OCI-LY3 (cell line): Measurements from ENCODE around the gene ZNF662.

Experiments
- EZH2phosphoT487 ChIP-seq: fragments of 200-600 bp; shearing (Covaris generic); IDR thresholded peaks from 2 replicates; pipeline ENCODE4 v1.6.1; 2018; ENCODE audit warnings: antibody characterized with exemption, mixed run types, low read depth
- TF ChIP-seq, protein P1 (sequence below): fragments of 200-600, 300-600 bp; sonication (generic); IDR thresholded peaks from 2 replicates; pipeline ENCODE4 v1.5.1; 2014; ENCODE audit warnings: antibody characterized with exemption, low read length, low read depth

DNA sequence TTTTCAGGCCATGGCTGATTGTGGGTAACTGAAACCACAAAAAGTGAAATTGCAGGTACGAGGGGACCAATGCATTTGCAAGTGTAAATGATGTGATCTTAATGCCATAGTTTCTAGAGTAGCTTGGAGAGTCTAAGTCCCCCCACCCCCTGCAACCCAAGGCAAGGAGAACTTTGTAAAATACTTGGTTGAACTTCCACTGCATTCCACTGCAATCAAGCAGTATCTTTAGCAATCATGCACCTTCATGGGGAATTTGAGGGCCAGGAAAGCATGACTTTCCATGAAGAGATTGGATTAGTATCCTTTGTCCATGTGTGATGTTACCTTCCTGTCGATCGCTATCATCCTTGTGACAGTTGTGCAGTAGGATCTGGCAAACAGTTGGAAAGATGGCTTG lies 18.9 kb upstream of the ZNF662 start:
- TF ChIP-seq, protein P1, sequence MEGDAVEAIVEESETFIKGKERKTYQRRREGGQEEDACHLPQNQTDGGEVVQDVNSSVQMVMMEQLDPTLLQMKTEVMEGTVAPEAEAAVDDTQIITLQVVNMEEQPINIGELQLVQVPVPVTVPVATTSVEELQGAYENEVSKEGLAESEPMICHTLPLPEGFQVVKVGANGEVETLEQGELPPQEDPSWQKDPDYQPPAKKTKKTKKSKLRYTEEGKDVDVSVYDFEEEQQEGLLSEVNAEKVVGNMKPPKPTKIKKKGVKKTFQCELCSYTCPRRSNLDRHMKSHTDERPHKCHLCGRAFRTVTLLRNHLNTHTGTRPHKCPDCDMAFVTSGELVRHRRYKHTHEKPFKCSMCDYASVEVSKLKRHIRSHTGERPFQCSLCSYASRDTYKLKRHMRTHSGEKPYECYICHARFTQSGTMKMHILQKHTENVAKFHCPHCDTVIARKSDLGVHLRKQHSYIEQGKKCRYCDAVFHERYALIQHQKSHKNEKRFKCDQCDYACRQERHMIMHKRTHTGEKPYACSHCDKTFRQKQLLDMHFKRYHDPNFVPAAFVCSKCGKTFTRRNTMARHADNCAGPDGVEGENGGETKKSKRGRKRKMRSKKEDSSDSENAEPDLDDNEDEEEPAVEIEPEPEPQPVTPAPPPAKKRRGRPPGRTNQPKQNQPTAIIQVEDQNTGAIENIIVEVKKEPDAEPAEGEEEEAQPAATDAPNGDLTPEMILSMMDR = no peak
- TF ChIP-seq EZH2phosphoT487 = no peak
